Measurements from ENCODE around the gene HOXC11.

Gene HOXC11

DNA sequence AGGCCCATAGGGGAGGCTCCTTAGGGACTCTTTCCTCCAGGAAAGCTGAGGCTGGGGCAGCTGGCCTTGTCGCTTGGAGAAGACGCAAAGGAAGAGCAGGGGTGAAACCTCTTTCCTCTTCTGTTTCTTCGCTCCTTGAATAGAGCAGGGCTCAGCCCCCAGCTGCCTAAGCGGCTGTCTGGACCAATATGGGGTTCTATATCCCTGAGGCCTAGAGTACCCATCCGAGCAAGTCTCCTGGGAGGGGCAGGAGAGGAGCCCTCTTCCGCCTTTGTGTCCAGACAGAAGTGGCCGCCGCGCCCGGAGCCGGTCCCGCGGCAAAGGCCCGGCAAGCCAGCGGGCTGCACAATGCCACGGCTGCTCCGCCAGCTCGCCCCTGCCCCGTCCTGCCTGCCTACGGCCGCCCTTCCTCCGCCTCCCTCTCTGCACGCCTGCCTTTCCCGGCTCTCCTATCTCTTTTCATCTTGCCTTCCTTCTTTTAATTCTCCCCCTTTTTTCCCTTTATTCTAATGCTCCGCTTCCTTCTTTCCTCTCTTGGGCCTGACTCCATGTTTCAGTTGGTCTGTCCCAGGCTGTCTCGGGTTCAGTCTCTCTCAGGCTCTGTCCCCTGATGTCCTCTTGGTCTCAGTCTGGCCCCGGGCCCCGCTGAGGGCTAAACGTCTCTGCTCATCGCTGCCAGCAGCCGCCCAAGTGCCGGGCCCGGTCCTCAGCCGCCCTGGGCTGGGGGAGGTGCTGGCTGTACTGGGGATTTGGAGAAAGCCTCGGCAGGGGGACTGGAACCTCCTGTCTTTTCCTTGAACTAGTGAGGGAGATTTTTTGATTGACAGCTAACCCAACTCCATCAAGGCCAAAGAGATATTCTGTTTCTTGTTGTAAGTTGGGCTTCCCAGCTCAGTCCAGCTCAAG lies 24.5 kb downstream of the HOXC11 start:
- H3K9ac ChIP-seq (ENCODE audit: low read depth, low read length) = no peak overlapping the region
- no peaks in the 10 kb centered on the region for H3K36me3 ChIP-seq (ENCODE audit: insufficient read depth, low read length)
- no peaks in the 10 kb centered on the region; the same call in 1 of the 2 replicates for H3K4me1 ChIP-seq (ENCODE audit: insufficient read depth, low read length)
- no peaks in the 10 kb centered on the region for H3K9me3 ChIP-seq (ENCODE audit: control insufficient read depth, insufficient read depth, low read length)

- H3K9ac ChIP-seq (ENCODE audit: low read depth, low read length) = no peak overlapping the region
- no peaks in the 10 kb centered on the region for H3K9me3 ChIP-seq (ENCODE audit: control insufficient read depth, insufficient read depth, low read length)
- no peaks in the 10 kb centered on the region for H3K36me3 ChIP-seq (ENCODE audit: insufficient read depth, low read length)
- no peaks in the 10 kb centered on the region; the same call in 1 of the 2 replicates for H3K4me1 ChIP-seq (ENCODE audit: insufficient read depth, low read length)
Measured at GRCh38 chr12:53998110-53998899, 25.4 kb downstream of the HOXC11 start.

- Histone ChIP-seq H3K4me1 (ENCODE audit: insufficient read depth, low read length) (no peaks in the 10 kb centered on the region; the same call in 1 of the 2 replicates), H3K36me3 (ENCODE audit: insufficient read depth, low read length) (no peaks in the 10 kb centered on the region)
Measured at GRCh38 chr12:53998900-53999236, 25.9 kb downstream of the HOXC11 start.

GRCh38 chr12:53999559-54000115 lies 26.7 kb downstream of the HOXC11 start:
- Histone ChIP-seq H3K9me3 (ENCODE audit: control insufficient read depth, insufficient read depth, low read length) (no peaks in the 10 kb centered on the region), H3K9ac (ENCODE audit: low read depth, low read length) (peak overlapping the region; percentile 38; the same call in 1 of the 2 replicates), H3K36me3 (ENCODE audit: insufficient read depth, low read length) (no peaks in the 10 kb centered on the region), H3K4me1 (ENCODE audit: insufficient read depth, low read length) (no peaks in the 10 kb centered on the region; the same call in 1 of the 2 replicates)

More at GRCh38 chr12:53998900-53999236, 25.9 kb downstream of the HOXC11 start:
- no peak overlapping the region for H3K9ac ChIP-seq (ENCODE audit: low read depth, low read length)
- no peaks in the 10 kb centered on the region for H3K9me3 ChIP-seq (ENCODE audit: control insufficient read depth, insufficient read depth, low read length)

GRCh38 chr12:54000116-54001114 lies 27.5 kb downstream of the HOXC11 start, which contains the start of gene HOXC9:
TSS of gene HOXC9 (plus strand) at chr12:54000161. CDS start at chr12:54000189, 28 bp downstream.
- Histone ChIP-seq H3K4me1 (ENCODE audit: insufficient read depth, low read length) (no peaks in the 10 kb centered on the region; the same call in 1 of the 2 replicates), H3K9ac (ENCODE audit: low read depth, low read length) (peak within 1 kb of the TSS; percentile 38; the same call in 1 of the 2 replicates)

GRCh38 chr12:54001283-54002187 lies 28.6 kb downstream of the HOXC11 start:
- H3K36me3 ChIP-seq (ENCODE audit: insufficient read depth, low read length) = no peaks in the 10 kb centered on the region
- H3K9ac ChIP-seq (ENCODE audit: low read depth, low read length) = no peak overlapping the region
- no peaks in the 10 kb centered on the region for H3K9me3 ChIP-seq (ENCODE audit: control insufficient read depth, insufficient read depth, low read length)
- H3K4me1 ChIP-seq (ENCODE audit: insufficient read depth, low read length) = no peaks in the 10 kb centered on the region; the same call in 1 of the 2 replicates

More at GRCh38 chr12:54000116-54001114, 27.5 kb downstream of the HOXC11 start, which contains the start of gene HOXC9:
- H3K9me3 ChIP-seq (ENCODE audit: control insufficient read depth, insufficient read depth, low read length) = no peaks in the 10 kb centered on the region
- no peaks in the 10 kb centered on the region for H3K36me3 ChIP-seq (ENCODE audit: insufficient read depth, low read length)

GRCh38 chr12:54002278-54002914 lies 29.5 kb downstream of the HOXC11 start:
- H3K9ac ChIP-seq (ENCODE audit: low read depth, low read length) = no peak overlapping the region
- H3K9me3 ChIP-seq (ENCODE audit: control insufficient read depth, insufficient read depth, low read length) = no peaks in the 10 kb centered on the region
- no peaks in the 10 kb centered on the region; the same call in 1 of the 2 replicates for H3K4me1 ChIP-seq (ENCODE audit: insufficient read depth, low read length)
- H3K36me3 ChIP-seq (ENCODE audit: insufficient read depth, low read length) = no peaks in the 10 kb centered on the region

GRCh38 chr12:54002915-54003389 lies 30.0 kb downstream of the HOXC11 start:
- H3K36me3 ChIP-seq (ENCODE audit: insufficient read depth, low read length) = no peaks in the 10 kb centered on the region
- no peaks in the 10 kb centered on the region; the same call in 1 of the 2 replicates for H3K4me1 ChIP-seq (ENCODE audit: insufficient read depth, low read length)
- H3K9me3 ChIP-seq (ENCODE audit: control insufficient read depth, insufficient read depth, low read length) = no peaks in the 10 kb centered on the region
- H3K9ac ChIP-seq (ENCODE audit: low read depth, low read length) = no peak overlapping the region

DNA sequence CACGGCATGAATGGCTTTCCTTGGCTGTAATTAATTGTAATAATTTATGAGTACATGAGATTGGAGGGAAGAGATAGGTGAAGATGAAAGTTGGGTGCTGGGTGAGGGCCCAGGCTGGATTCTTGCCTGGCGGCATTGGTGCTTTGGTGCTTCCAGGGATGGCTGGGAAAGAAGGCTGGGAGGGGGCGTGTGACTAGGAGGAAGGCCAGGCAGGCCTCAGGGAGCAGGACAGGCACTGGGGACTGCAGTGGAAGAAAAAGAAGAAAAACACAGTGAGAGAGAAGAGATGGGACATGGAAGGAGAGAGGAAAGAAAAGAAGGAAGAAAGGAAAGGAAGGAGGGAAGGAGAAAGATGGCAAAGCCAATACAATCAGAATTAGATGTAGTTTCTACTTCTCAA lies 30.7 kb downstream of the HOXC11 start:
- no peak overlapping the region for H3K9ac ChIP-seq (ENCODE audit: low read depth, low read length)
- no peaks in the 10 kb centered on the region; the same call in 1 of the 2 replicates for H3K4me1 ChIP-seq (ENCODE audit: insufficient read depth, low read length)
- peaks cover 3% of the 10 kb centered on the region; the same call in 1 of the 2 replicates for H3K9me3 ChIP-seq (ENCODE audit: control insufficient read depth, insufficient read depth, low read length)
- H3K36me3 ChIP-seq (ENCODE audit: insufficient read depth, low read length) = no peaks in the 10 kb centered on the region

GRCh38 chr12:54004063-54004840 lies 31.3 kb downstream of the HOXC11 start:
- H3K9me3 ChIP-seq (ENCODE audit: control insufficient read depth, insufficient read depth, low read length) = peaks cover 3% of the 10 kb centered on the region; the same call in 1 of the 2 replicates
- H3K4me1 ChIP-seq (ENCODE audit: insufficient read depth, low read length) = no peaks in the 10 kb centered on the region; the same call in 1 of the 2 replicates
- no peaks in the 10 kb centered on the region for H3K36me3 ChIP-seq (ENCODE audit: insufficient read depth, low read length)
- no peak overlapping the region for H3K9ac ChIP-seq (ENCODE audit: low read depth, low read length)

DNA sequence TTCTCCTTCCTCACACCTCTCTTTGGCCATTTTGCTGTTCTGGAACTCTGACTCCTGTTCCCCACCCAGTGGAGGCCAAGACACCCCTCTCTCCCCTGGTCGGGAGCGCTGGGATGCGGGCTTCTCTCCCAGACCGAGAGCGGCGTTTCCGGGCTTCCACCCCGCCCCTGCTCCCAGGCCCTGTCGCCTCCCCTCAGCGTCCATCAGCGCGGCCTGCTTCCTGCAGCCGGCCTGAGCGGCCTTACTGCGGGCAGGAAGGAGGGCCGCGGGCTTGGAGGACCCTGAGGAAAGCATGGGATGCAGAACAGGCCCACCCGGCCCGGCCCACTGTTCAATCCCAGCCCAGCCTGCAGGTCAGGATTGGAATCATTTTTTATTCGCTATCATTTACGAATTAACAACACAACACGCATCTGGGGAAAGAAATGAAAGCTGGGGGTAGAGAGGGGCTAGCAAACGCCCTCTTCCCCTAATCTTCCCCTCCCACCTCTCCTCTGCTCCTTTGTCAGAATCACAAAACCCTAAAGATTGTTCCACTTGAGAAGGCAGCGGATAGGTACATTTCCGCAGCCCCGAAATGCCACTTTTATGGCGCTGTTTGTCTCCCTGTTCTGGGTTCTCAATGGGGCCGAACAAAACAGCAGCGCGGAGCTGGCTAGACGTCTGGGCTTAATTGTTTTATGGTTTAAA lies 32.1 kb downstream of the HOXC11 start:
- Histone ChIP-seq H3K9ac (ENCODE audit: low read depth, low read length) (no peak overlapping the region), H3K9me3 (ENCODE audit: control insufficient read depth, insufficient read depth, low read length) (peaks cover 3% of the 10 kb centered on the region; the same call in 1 of the 2 replicates), H3K4me1 (ENCODE audit: insufficient read depth, low read length) (no peaks in the 10 kb centered on the region; the same call in 1 of the 2 replicates), H3K36me3 (ENCODE audit: insufficient read depth, low read length) (no peaks in the 10 kb centered on the region)

All from ES-I3 (cell line).